NB4 (cell line): ENCODE results near the gene CD4.

Experiments used
- DNase-seq: peaks from one replicate; pipeline ENCODE4 v3.0.0; 2010; ENCODE audit warnings: low read depth
- H3K4me3 ChIP-seq: one replicate; pipeline ENCODE4 v1.5.1; 2011; ENCODE audit warnings: mild to moderate bottlenecking, low read depth, low read length, moderate library complexity
- CTCF ChIP-seq: IDR thresholded peaks from one replicate; pipeline ENCODE4 v1.5.1; 2012; ENCODE audit warnings: low read depth, low read length
- MAX ChIP-seq: IDR thresholded peaks from 2 replicates; pipeline ENCODE4 v1.6.1; 2011; ENCODE audit warnings: low read depth, low read length
- MYC ChIP-seq: IDR thresholded peaks from 2 replicates; pipeline ENCODE4 v1.6.1; 2011; ENCODE audit warnings: low read depth, low read length
- POLR2A ChIP-seq: IDR thresholded peaks from 2 replicates; pipeline ENCODE4 v1.6.1; 2011; ENCODE audit warnings: mild to moderate bottlenecking; ENCODE audit not compliant: insufficient read length; ENCODE audit errors: extremely low read depth

Gene CD4

GRCh38 chr12:6778217-6778573 lies 11.1 kb upstream of the CD4 start:
- no peak for DNase-seq
- TF ChIP-seq CTCF (no peak), MYC (no peak), MAX (no peak), POLR2A (no peak)
- H3K4me3 ChIP-seq: peak overlapping the region; percentile 53

GRCh38 chr12:6778574-6779550 lies 10.5 kb upstream of the CD4 start:
- peak overlapping the region; percentile 53 for H3K4me3 ChIP-seq
- peak; percentile 91 for DNase-seq
- TF ChIP-seq POLR2A (peak; percentile 36), MAX (peak; percentile 89), CTCF (peak; percentile 78), MYC (peak; percentile 87)

- H3K4me3 ChIP-seq: no peak overlapping the region
- TF ChIP-seq MYC: no peak
- no peak for TF ChIP-seq MAX
- TF ChIP-seq POLR2A: no peak
- TF ChIP-seq CTCF: no peak
- DNase-seq: no peak
Measured at GRCh38 chr12:6779708-6780432, 9.5 kb upstream of the CD4 start.

GRCh38 chr12:6780573-6780972 lies 8.8 kb upstream of the CD4 start:
- TF ChIP-seq MAX (no peak), CTCF (no peak), MYC (no peak)
- no peak overlapping the region for H3K4me3 ChIP-seq
- no peak for DNase-seq

GRCh38 chr12:6782119-6782518 lies 7.2 kb upstream of the CD4 start:
- H3K4me3 ChIP-seq: no peak overlapping the region
- DNase-seq: no peak
- TF ChIP-seq CTCF (no peak), MYC (no peak), POLR2A (no peak), MAX (no peak)
